H1 (cell line): Measurements from ENCODE around the gene LRCH1. TPM values are rescaled to one million over a fixed set of nuclear protein-coding genes. Genes with fewer than 3 reads are reported as not detected.

Experiments
- ASH2L ChIP-seq: fragments of 200-600, 300-600 bp; sonication (generic); IDR thresholded peaks from one replicate; pipeline ENCODE4 v1.7.1; 2017; ENCODE audit warnings: low read length
- BRCA1 ChIP-seq: IDR thresholded peaks from 2 replicates; pipeline ENCODE4 v1.6.1; 2012; ENCODE audit warnings: low read depth, low read length, improper control_type of control experiment
- CTBP2 ChIP-seq: IDR thresholded peaks from 2 replicates; pipeline ENCODE4 v1.7.0; 2011; ENCODE audit warnings: borderline replicate concordance, mild to moderate bottlenecking, moderate library complexity, mixed read lengths, low read length; ENCODE audit not compliant: insufficient read depth, insufficient read length
- EGR1 ChIP-seq: IDR thresholded peaks from 2 replicates; pipeline ENCODE4 v1.6.1; 2011; ENCODE audit warnings: low read depth, low read length, borderline replicate concordance
- EP300 ChIP-seq, 2 experiments: IDR thresholded peaks; 1 replicate in 1 of 2; 2 replicates in 1 of 2; pipeline ENCODE4 v1.6.1; 2011 to 2012; ENCODE audit warnings: low read depth in 2 of 2, low read length in 2 of 2, mild to moderate bottlenecking in 2 of 2, borderline replicate concordance in 1 of 2, inconsistent platforms in 1 of 2, moderate library complexity in 1 of 2
- EZH2 ChIP-seq: fragments of 200-600 bp; sonication (generic); IDR thresholded peaks from 2 replicates; pipeline ENCODE4 v1.7.1; 2012; ENCODE audit warnings: low read depth, mild to moderate bottlenecking, moderate library complexity, low read length, inconsistent platforms; ENCODE audit not compliant: severe bottlenecking
- MAFK ChIP-seq: IDR thresholded peaks from 2 replicates; pipeline ENCODE4 v1.6.1; 2012; ENCODE audit warnings: low read depth, mild to moderate bottlenecking, improper control_type of control experiment, low read length
- NRF1 ChIP-seq: IDR thresholded peaks from 2 replicates; pipeline ENCODE4 v1.6.1; 2011; ENCODE audit warnings: mild to moderate bottlenecking, low read depth, low read length, improper control_type of control experiment
- PHF8 ChIP-seq: fragments of 200-600 bp; sonication (generic); conservative IDR thresholded peaks from 2 replicates; pipeline ENCODE4 v1.7.1; 2012; ENCODE audit warnings: low read depth, mild to moderate bottlenecking, inconsistent platforms, low read length, moderate library complexity
- RAD21 ChIP-seq, 2 experiments: IDR thresholded peaks in 1 of 2; conservative IDR thresholded peaks in 1 of 2; 2 replicates each; pipeline ENCODE4 v1.6.1; 2011; ENCODE audit warnings: low read depth in 2 of 2, low read length in 2 of 2, improper control_type of control experiment in 1 of 2, inconsistent platforms in 1 of 2, mild to moderate bottlenecking in 1 of 2, moderate library complexity in 1 of 2
- RFX5 ChIP-seq: IDR thresholded peaks from 2 replicates; pipeline ENCODE4 v1.6.1; 2011; ENCODE audit warnings: low read depth, low read length, improper control_type of control experiment, borderline replicate concordance
- SAP30 ChIP-seq: fragments of 300-600 bp; sonication (generic); IDR thresholded peaks from 2 replicates; pipeline ENCODE4 v1.7.1; 2012; ENCODE audit warnings: low read length, moderate library complexity, mild to moderate bottlenecking, inconsistent platforms; ENCODE audit not compliant: insufficient read depth, insufficient replicate concordance
- SIX5 ChIP-seq: IDR thresholded peaks from 2 replicates; pipeline ENCODE4 v1.6.1; 2011; ENCODE audit warnings: mild to moderate bottlenecking, low read depth, low read length
- SP1 ChIP-seq: IDR thresholded peaks from 2 replicates; pipeline ENCODE4 v1.6.1; 2011; ENCODE audit warnings: low read depth, low read length
- SP4 ChIP-seq: IDR thresholded peaks from 2 replicates; pipeline ENCODE4 v1.6.1; 2012; ENCODE audit warnings: low read length, inconsistent platforms
- SUZ12 ChIP-seq: fragments of 200-600 bp; sonication (generic); IDR thresholded peaks from 2 replicates; pipeline ENCODE4 v1.6.1; 2012; ENCODE audit warnings: mild to moderate bottlenecking, inconsistent platforms, low read length, moderate library complexity, mixed read lengths
- TAF7 ChIP-seq: optimal IDR thresholded peaks from 2 replicates; pipeline ENCODE3; 2011; ENCODE audit warnings: low read depth, mild to moderate bottlenecking, inconsistent platforms, low read length, moderate library complexity, borderline replicate concordance
- TCF12 ChIP-seq: IDR thresholded peaks from 2 replicates; pipeline ENCODE4 v1.6.1; 2011; ENCODE audit warnings: low read depth, mild to moderate bottlenecking, low read length
- polyA plus RNA-seq, 7 experiments: library from polyadenylated mRNA; depleted of rRNA in 3 of 7; stranded (reverse) in 5 of 7; unstranded in 2 of 7; fragments of >200 nt in 5 of 7; fragments of 200-250 nt in 2 of 7; gene quantifications; 1 replicate in 5 of 7; 2 replicates in 1 of 7; 4 replicates in 1 of 7; pipeline versions ENCODE4 v1.2.1 to v1.2.3, GENCODE V29; 2011 to 2013; ENCODE audit warnings: missing spikeins in 2 of 7, mixed read lengths in 2 of 7
- total RNA-seq: library from RNA; stranded (reverse); fragmentation: NEBNext Ultra II Directional; extraction: Animal tissue kit (Norgen Biotek cat#: 25700); gene quantifications from 2 replicates; pipeline ENCODE4 v1.2.1, GENCODE V29; 2021
- TF ChIP-seq, protein P1 (sequence below), 3 experiments: IDR thresholded peaks; 1 replicate in 2 of 3; 2 replicates in 1 of 3; pipeline versions ENCODE4 v1.5.1 to v1.6.1; 2011; ENCODE audit warnings: low read length in 3 of 3, mild to moderate bottlenecking in 3 of 3, inconsistent platforms in 2 of 3, low read depth in 1 of 3, moderate library complexity in 1 of 3; ENCODE audit not compliant: insufficient read depth in 1 of 3; ENCODE audit errors: control extremely low read depth in 1 of 3

The LRCH1 gene
- total and polyA plus RNA-seq, 2 of the 8 experiments (the other 6 are each of a cell fraction or from before 2014, with no cell fraction given) = 3.0 to 10.1 TPM

DNA sequence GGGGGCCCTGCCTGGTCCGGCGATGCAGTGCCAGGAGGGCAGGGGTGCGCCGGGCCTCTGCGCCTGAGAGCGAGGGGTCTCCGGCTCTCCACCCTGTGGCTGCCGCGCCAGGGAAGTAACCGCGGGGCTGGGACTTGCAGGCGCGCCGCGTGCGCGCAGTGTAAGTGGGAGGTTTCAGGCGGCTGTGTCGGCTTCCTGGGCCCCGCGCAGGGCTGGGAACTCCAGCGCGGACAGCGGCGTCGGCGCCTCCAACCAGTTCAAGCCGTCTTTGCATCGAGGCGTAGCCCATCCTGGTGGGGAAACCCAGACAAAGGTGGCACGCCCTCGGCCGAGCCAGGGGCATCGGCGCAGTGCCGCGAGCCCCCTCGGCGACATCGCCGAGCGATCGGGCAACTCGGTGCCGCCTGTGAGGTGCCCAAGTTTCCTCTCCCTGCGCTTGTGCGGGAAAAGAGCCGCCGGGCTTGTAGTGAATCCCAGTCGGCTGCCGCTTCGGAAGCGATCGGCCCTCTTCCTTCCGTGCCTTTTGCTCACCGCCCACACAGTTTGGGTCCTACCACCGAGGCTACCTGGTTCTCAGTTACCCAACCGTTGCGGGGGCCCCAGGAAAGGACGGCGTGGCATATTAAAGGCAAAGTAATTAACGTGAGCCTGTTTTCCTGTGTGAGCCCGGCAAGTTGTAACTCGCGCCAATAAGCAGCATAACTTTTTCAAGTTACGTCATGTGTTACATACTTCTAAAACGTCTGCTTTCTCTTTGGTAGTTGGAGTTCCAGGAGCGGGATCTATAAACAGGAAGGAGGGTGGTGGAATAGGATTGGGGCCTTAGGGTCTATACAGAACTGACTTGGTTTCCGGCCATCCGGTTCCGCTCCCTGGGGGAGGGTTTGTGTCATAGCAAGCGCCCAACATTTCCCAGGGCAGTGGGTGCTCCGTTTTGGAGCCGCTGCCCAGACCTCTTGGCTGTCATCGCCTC, 1.2 kb downstream of the LRCH1 start (continued):
- TF ChIP-seq SP4 (no peak), PHF8 (peak; percentile 35; the same call in 1 of the 2 replicates), MAFK (no peak), SAP30 (peak; percentile 59), RFX5 (no peak), SUZ12 (no peak), CTBP2 (no peak), EZH2 (no peak), SP1 (no peak), EP300 (IDR thresholded peaks at IDR 0.05; ENCODE audit: borderline replicate concordance in 1 of 2, low read depth in 2 of 2, low read length in 2 of 2) (no peak), BRCA1 (no peak), EGR1 (peak; percentile 24; the same call in 1 of the 2 replicates), TAF7 (no peak), NRF1 (no peak), RAD21 (IDR thresholded peaks at IDR 0.05 in 1 of 2, conservative IDR thresholded peaks at IDR 0.05 in 1 of 2; ENCODE audit: low read depth in 2 of 2, low read length in 2 of 2) (no peak; a peak in 1 of 4 replicates), ASH2L (peak; percentile 55), TCF12 (no peak), SIX5 (no peak)
- TF ChIP-seq, protein P1, sequence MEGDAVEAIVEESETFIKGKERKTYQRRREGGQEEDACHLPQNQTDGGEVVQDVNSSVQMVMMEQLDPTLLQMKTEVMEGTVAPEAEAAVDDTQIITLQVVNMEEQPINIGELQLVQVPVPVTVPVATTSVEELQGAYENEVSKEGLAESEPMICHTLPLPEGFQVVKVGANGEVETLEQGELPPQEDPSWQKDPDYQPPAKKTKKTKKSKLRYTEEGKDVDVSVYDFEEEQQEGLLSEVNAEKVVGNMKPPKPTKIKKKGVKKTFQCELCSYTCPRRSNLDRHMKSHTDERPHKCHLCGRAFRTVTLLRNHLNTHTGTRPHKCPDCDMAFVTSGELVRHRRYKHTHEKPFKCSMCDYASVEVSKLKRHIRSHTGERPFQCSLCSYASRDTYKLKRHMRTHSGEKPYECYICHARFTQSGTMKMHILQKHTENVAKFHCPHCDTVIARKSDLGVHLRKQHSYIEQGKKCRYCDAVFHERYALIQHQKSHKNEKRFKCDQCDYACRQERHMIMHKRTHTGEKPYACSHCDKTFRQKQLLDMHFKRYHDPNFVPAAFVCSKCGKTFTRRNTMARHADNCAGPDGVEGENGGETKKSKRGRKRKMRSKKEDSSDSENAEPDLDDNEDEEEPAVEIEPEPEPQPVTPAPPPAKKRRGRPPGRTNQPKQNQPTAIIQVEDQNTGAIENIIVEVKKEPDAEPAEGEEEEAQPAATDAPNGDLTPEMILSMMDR (IDR thresholded peaks at IDR 0.05; ENCODE audit: control extremely low read depth in 1 of 3, insufficient read depth in 1 of 3, low read depth in 1 of 3, low read length in 3 of 3) = peak in 2 of 3 experiments; percentile 15 to 19; a peak in 2 of 4 replicates
